ENCODE measurements around the gene GRIN2A.
A peak's percentile ranks its signal among the peaks of the same experiment; 100 is the strongest.

GRIN2A gene

GRCh38 chr16:10205688-10206087 lies 23.5 kb upstream of the GRIN2A start:
- no peak overlapping the region for H3K4me3 Mint-ChIP-seq
- peaks cover 9% of the 10 kb centered on the region for H3K9me3 Mint-ChIP-seq
- intact Hi-C loops (cut with micrococcal nuclease): no loop called here
- H3K27me3 Mint-ChIP-seq: no peaks in the 10 kb centered on the region
- no peaks in the 10 kb centered on the region for H3K36me3 Mint-ChIP-seq (ENCODE audit: low read depth)
- H3K4me1 Mint-ChIP-seq (ENCODE audit: low read depth): no peaks in the 10 kb centered on the region
- H3K27ac Mint-ChIP-seq: no peak overlapping the region

DNA sequence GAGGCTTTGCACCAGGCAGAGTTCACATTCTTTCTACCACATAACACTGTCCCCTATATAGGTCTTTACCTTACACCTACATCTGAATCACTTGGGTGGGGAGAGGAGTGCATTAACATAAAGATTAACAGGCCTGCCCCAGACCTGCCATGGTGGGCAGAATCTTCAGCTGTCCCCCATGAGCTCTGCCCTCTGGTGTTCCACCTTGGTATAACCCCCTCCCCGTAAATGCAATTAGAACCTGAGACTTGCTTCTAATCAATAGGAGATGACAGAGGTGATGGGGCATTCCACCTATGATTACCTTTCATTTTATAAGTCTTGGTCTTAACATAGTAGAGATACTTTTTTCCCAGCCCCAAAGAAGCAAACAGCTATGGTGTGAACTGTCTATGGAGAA lies 20.4 kb upstream of the GRIN2A start:
- no peaks in the 10 kb centered on the region for H3K4me1 Mint-ChIP-seq (ENCODE audit: low read depth)
- H3K27ac Mint-ChIP-seq: no peak overlapping the region
- peaks cover 9% of the 10 kb centered on the region for H3K9me3 Mint-ChIP-seq
- no peak overlapping the region for H3K4me3 Mint-ChIP-seq
- no peaks in the 10 kb centered on the region for H3K36me3 Mint-ChIP-seq (ENCODE audit: low read depth)
- H3K27me3 Mint-ChIP-seq: no peaks in the 10 kb centered on the region
- intact Hi-C loops (cut with micrococcal nuclease): no loop called here

DNA sequence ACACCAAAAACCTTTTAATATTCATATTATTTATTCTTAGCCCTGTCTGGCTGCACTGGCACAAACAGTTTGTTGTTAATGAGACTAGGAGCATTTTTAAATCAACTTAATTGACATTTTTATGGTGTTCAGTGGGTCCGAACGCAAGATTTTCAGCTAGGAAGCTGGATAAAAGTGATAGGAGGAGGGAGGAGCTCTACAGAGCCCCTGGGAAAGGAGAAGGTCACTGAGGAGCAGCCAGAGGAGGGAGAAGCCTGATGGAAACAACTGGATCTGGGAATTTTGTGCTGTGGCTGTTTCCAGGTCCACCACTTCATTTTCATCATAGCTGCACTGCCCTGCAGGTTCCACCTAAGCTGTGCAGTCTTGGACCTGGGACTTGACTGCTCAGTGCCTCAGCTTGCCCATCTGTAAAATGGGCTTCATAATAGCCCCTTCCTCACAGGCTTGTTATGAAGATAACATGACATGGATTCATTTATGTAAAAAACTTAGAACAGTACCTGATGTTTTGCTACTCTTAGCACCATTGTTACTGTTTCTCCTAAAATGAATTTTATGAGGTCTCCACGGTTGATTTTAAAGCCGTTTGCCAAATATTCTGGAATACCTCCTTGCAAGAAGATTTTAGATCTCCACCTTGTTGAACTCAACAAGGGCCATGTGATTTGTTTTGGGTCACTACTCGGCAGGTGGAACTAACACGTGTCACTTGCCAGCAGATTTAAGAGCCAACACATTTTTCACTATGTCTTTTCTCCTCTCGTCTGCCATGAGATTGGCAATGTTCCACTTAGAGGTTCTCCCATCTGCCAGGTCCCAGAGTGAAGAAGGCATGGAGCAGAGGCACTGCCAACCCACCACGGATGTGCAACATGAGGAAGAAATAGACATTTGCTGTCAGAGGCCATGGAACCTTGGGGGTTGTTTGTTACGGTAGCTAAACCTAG lies 18.7 kb upstream of the GRIN2A start:
- Mint-ChIP-seq H3K9me3 (peaks cover 9% of the 10 kb centered on the region), H3K4me3 (no peak overlapping the region), H3K36me3 (ENCODE audit: low read depth) (no peaks in the 10 kb centered on the region), H3K4me1 (ENCODE audit: low read depth) (no peaks in the 10 kb centered on the region), H3K27me3 (peaks cover 3% of the 10 kb centered on the region), H3K27ac (no peak overlapping the region)
- intact Hi-C loops (cut with micrococcal nuclease): no loop called here

GRCh38 chr16:10196999-10197398 lies 14.8 kb upstream of the GRIN2A start:
- no peaks in the 10 kb centered on the region for H3K4me1 Mint-ChIP-seq (ENCODE audit: low read depth)
- H3K4me3 Mint-ChIP-seq: no peak overlapping the region
- no peak overlapping the region for H3K27ac Mint-ChIP-seq
- intact Hi-C loops (cut with micrococcal nuclease): no loop called here
- H3K27me3 Mint-ChIP-seq: peaks cover 11% of the 10 kb centered on the region
- H3K9me3 Mint-ChIP-seq: no peaks in the 10 kb centered on the region
- no peaks in the 10 kb centered on the region for H3K36me3 Mint-ChIP-seq (ENCODE audit: low read depth)

DNA sequence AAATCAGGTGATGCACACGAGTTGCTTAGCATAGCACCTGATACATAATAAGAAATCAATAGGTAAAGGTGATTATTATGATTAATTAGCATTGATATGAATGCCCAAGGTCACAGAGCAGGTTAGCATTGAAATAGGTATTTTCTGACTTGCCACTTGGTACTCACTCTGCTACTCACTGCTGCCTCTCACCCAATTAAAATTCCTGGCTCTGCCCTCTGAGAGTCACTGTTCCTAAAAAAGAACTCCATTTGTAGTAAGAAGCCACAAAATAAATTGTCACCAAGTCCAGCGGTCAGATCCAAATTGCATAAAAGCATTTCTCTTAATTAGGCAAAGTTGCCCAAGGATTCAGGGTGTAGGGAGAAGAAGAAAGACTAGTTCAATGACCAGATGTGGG lies 8.9 kb upstream of the GRIN2A start:
- no peak overlapping the region for H3K4me3 Mint-ChIP-seq
- H3K27ac Mint-ChIP-seq: no peak overlapping the region
- H3K4me1 Mint-ChIP-seq (ENCODE audit: low read depth): no peaks in the 10 kb centered on the region
- H3K36me3 Mint-ChIP-seq (ENCODE audit: low read depth): no peaks in the 10 kb centered on the region
- H3K9me3 Mint-ChIP-seq: no peaks in the 10 kb centered on the region
- peaks cover 14% of the 10 kb centered on the region for H3K27me3 Mint-ChIP-seq
- intact Hi-C loops (cut with micrococcal nuclease): no loop called here

DNA sequence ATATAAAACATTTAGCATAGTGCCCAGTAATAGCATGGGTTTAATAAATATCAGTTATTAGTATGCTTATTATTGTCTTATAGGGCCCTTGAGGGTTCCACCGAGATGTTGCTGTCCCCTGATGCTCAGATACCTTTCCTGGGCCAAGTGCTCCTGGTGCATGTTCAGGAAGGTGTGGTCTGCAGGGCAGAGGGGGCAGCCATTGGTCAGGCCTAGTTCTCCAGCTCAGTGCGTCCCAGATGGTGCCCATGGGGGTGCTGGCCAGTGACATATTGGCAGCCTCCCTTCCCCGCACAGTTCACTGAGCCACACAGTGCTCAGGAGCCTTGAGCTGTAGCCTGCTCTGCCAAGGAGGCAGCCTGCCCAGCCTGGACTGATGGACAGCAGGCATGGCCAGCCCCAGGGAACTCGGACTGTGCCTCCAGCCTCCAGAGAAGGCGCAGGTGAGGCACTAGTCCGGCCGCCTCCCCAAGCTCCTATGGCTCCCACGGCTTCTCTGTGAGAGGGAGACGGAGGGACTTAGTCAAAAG lies 7.7 kb upstream of the GRIN2A start:
- H3K4me3 Mint-ChIP-seq: no peak overlapping the region
- no peaks in the 10 kb centered on the region for H3K36me3 Mint-ChIP-seq (ENCODE audit: low read depth)

GRCh38 chr16:10188236-10188635 lies 6.0 kb upstream of the GRIN2A start:
- H3K27me3 Mint-ChIP-seq: peaks cover 33% of the 10 kb centered on the region
- intact Hi-C loops (cut with micrococcal nuclease): no loop called here
- H3K9me3 Mint-ChIP-seq: no peaks in the 10 kb centered on the region
- no peak overlapping the region for H3K27ac Mint-ChIP-seq
- H3K4me1 Mint-ChIP-seq (ENCODE audit: low read depth): no peaks in the 10 kb centered on the region
- no peak overlapping the region for H3K4me3 Mint-ChIP-seq
- H3K36me3 Mint-ChIP-seq (ENCODE audit: low read depth): no peaks in the 10 kb centered on the region

More for the DNA sequence above, 7.7 kb upstream of the GRIN2A start:
- peaks cover 21% of the 10 kb centered on the region for H3K27me3 Mint-ChIP-seq
- no peaks in the 10 kb centered on the region for H3K9me3 Mint-ChIP-seq
- intact Hi-C loops (cut with micrococcal nuclease): no loop called here
- H3K4me1 Mint-ChIP-seq (ENCODE audit: low read depth): no peaks in the 10 kb centered on the region
- no peak overlapping the region for H3K27ac Mint-ChIP-seq

DNA sequence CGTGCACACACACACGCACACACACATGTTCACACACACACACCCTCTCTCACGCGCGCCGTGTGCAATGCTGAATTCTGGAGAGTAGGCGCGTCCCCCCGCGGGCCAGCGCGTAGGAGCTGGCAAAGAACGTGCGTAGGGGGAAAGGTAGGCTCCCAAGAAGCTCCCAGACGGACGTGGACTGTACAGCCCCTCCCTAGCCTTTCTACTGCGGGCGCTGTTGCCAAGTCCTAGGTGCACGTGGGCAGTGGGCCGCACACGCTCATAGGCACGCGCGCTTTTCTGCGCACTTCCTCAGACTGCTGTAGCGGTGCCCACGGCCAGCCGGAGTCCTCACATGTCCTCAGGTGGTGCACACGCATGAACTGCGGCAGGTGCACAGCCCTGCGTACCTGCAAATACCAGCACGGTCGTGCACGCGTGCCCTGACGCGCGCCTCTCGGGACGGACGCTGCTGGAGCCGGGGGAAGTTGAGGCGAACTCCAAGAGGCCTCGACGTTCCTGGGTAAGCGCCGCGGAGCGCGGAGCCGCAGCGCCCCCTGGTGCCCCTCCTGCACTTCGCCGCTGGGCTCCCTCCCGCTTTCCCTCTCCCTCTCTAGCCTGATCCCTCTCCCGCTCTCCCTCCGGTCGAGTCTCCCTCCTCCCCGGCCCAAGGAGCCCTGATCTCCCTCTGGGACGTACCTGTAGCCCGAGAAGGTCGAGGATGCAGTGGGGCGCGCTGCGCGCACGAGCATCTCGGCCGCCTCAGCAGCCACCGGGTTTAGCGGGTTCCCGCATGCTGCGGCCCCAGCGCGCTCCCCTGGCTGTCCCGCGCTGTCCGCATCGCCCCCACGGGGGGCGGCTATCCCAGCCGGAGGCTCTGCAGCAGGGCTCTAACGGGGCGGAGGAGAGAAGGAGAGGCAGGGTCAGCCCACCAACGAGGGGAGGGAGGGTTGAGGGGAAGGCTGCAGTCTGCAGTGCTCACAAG lies 749 bp downstream of the GRIN2A start:
- H3K36me3 Mint-ChIP-seq (ENCODE audit: low read depth): no peaks in the 10 kb centered on the region
- H3K4me1 Mint-ChIP-seq (ENCODE audit: low read depth): peaks cover 9% of the 10 kb centered on the region
- peaks cover 75% of the 10 kb centered on the region for H3K27me3 Mint-ChIP-seq
- H3K4me3 Mint-ChIP-seq: peak overlapping the region; percentile 37
- H3K9me3 Mint-ChIP-seq: no peaks in the 10 kb centered on the region
- no peak overlapping the region for H3K27ac Mint-ChIP-seq
- intact Hi-C loops (cut with micrococcal nuclease): loop anchor here (5.0 kb wide), 1 partner anchor 1044 kb away; no protein-coding TSS in a partner anchor

- Mint-ChIP-seq H3K27me3 (peaks cover 75% of the 10 kb centered on the region), H3K27ac (no peak overlapping the region), H3K9me3 (no peaks in the 10 kb centered on the region), H3K36me3 (ENCODE audit: low read depth) (no peaks in the 10 kb centered on the region), H3K4me3 (no peak overlapping the region), H3K4me1 (ENCODE audit: low read depth) (peaks cover 9% of the 10 kb centered on the region)
- intact Hi-C loops (cut with micrococcal nuclease): loop anchor here (5.0 kb wide), 1 partner anchor 1043 kb away; no protein-coding TSS in a partner anchor
Observed at GRCh38 chr16:10180771-10181163, 1.5 kb downstream of the GRIN2A start.

DNA sequence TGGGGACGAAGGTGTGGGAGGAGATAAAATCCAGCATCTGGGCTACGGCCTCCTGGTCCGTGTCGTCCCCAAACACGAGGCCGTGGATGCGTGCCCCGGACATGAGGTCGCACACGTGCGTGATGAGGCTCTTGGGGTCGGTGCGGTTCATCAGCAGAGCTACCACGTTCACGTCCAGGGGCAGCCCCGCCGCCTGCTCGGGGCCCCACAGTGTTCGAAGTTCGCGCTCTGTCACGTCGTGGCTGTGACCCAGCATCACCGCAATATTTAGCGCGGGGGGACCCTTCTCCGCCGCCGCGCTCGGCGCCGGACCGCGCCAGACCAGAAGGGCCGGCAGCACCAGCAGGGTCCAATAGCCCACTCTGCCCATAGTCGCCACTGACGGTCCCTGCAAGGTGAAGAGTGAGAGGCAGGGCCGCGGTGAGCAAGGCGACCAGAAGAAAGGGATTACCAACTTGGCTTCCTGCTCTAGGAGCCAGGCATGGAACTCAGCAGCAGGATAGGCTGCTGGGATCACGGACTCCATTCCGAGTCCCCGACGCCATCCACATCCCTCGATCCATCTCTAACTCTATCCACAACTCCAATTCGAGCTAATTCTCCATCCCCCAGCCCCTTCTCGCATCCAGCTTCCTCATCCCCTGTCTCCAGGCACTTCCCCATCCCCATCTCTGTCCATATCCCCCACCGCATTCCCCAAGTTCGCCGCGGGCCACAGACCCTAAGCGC lies 2.0 kb downstream of the GRIN2A start:
- no peak overlapping the region for H3K27ac Mint-ChIP-seq
- H3K9me3 Mint-ChIP-seq: no peaks in the 10 kb centered on the region
- intact Hi-C loops (cut with micrococcal nuclease): loop anchor here (5.0 kb wide), 1 partner anchor 1043 kb away; no protein-coding TSS in a partner anchor
- H3K4me3 Mint-ChIP-seq: no peak overlapping the region
- no peaks in the 10 kb centered on the region for H3K36me3 Mint-ChIP-seq (ENCODE audit: low read depth)
- H3K27me3 Mint-ChIP-seq: peaks cover 70% of the 10 kb centered on the region
- H3K4me1 Mint-ChIP-seq (ENCODE audit: low read depth): peaks cover 9% of the 10 kb centered on the region

DNA sequence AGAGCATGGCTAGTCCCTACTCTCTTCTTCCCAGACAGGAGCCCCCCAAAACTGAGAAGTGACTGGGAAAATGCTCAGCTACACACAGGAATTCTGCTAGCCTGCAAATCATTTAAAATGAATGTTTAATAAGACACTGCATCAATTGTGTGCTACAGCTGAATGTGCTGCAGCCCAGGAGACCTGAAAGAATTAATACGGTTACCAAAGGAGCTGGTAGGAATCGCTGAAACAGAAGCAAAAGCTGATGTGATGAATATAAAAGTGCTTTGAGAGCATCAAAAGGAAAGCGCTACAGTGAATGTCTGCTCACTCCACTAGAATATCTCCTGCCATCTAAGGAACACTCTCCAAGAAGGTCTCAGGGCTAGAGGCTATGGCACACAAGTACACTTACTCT lies 3.7 kb downstream of the GRIN2A start:
- Mint-ChIP-seq H3K4me1 (ENCODE audit: low read depth) (peaks cover 9% of the 10 kb centered on the region), H3K27ac (no peak overlapping the region), H3K36me3 (ENCODE audit: low read depth) (no peaks in the 10 kb centered on the region), H3K4me3 (no peak overlapping the region), H3K27me3 (peaks cover 57% of the 10 kb centered on the region), H3K9me3 (no peaks in the 10 kb centered on the region)
- intact Hi-C loops (cut with micrococcal nuclease): no loop called here

- H3K36me3 Mint-ChIP-seq (ENCODE audit: low read depth): no peaks in the 10 kb centered on the region
- H3K27me3 Mint-ChIP-seq: peaks cover 52% of the 10 kb centered on the region
- no peaks in the 10 kb centered on the region for H3K9me3 Mint-ChIP-seq
- intact Hi-C loops (cut with micrococcal nuclease): no loop called here
- H3K4me1 Mint-ChIP-seq (ENCODE audit: low read depth): peaks cover 9% of the 10 kb centered on the region
- H3K4me3 Mint-ChIP-seq: no peak overlapping the region
- H3K27ac Mint-ChIP-seq: no peak overlapping the region
Observed at GRCh38 chr16:10178080-10178479, 4.1 kb downstream of the GRIN2A start.

All from dendritic cell treated with granulocyte-macrophage colony-stimulating factor and Interleukin-4, amounts not matched to agents 40 ng/mL and 50 ng/mL, for 4 days (primary cell).